HEK293T (cell line): ENCODE data around the gene STAT4.

Experiments used
- ARNT ChIP-seq: fragments of 450-650 bp; IDR thresholded peaks from 2 replicates; pipeline ENCODE4 v1.6.1; 2017; ENCODE audit warnings: mild to moderate bottlenecking
- BHLHE40 ChIP-seq: fragments of 450-650 bp; IDR thresholded peaks from 2 replicates; pipeline ENCODE4 v1.6.1; 2016; ENCODE audit warnings: mild to moderate bottlenecking, moderate library complexity, borderline replicate concordance
- ELF4 ChIP-seq: fragments of 450-650 bp; IDR thresholded peaks from 2 replicates; pipeline ENCODE4 v1.6.1; 2017; ENCODE audit warnings: antibody characterized with exemption
- FOXA1 ChIP-seq: fragments of 450-650 bp; IDR thresholded peaks from 2 replicates; pipeline ENCODE4 v1.6.1; 2016; ENCODE audit warnings: mild to moderate bottlenecking
- FOXK2 ChIP-seq: fragments of 450-650 bp; IDR thresholded peaks from 2 replicates; pipeline ENCODE4 v1.6.1; 2016; ENCODE audit warnings: mild to moderate bottlenecking
- FOXM1 ChIP-seq: fragments of 450-650 bp; IDR thresholded peaks from 2 replicates; pipeline ENCODE4 v1.6.1; 2017; ENCODE audit warnings: mild to moderate bottlenecking, borderline replicate concordance
- HDGF ChIP-seq: fragments of 450-650 bp; IDR thresholded peaks from 2 replicates; pipeline ENCODE4 v1.6.1; 2017; ENCODE audit warnings: antibody characterized with exemption, borderline replicate concordance
- LEF1 ChIP-seq: fragments of 450-650 bp; IDR thresholded peaks from 2 replicates; pipeline ENCODE4 v1.6.1; 2017; ENCODE audit warnings: mild to moderate bottlenecking, borderline replicate concordance
- NFRKB ChIP-seq: fragments of 450-650 bp; IDR thresholded peaks from 2 replicates; pipeline ENCODE4 v1.6.1; 2016; ENCODE audit warnings: mild to moderate bottlenecking, moderate library complexity
- PKNOX1 ChIP-seq: fragments of 450-650 bp; IDR thresholded peaks from 2 replicates; pipeline ENCODE4 v1.6.1; 2016
- SP1 ChIP-seq: fragments of 450-650 bp; IDR thresholded peaks from 2 replicates; pipeline ENCODE4 v1.6.1; 2017
- SUZ12 ChIP-seq: fragments of 450-650 bp; IDR thresholded peaks from 2 replicates; pipeline ENCODE4 v1.6.1; 2016; ENCODE audit warnings: mild to moderate bottlenecking

GRCh38 chr2:191187105-191187829 lies 36.5 kb upstream of the STAT4 start:
- TF ChIP-seq ELF4: no peak
- no peak for TF ChIP-seq BHLHE40
- TF ChIP-seq NFRKB: no peak
- TF ChIP-seq LEF1: no peak
- no peak for TF ChIP-seq HDGF
- TF ChIP-seq FOXM1: no peak
- TF ChIP-seq FOXK2: no peak
- TF ChIP-seq SP1: no peak
- TF ChIP-seq SUZ12: no peak
- TF ChIP-seq FOXA1: no peak
- no peak for TF ChIP-seq PKNOX1
- TF ChIP-seq ARNT: no peak
